ENCODE data around the gene CDHR1.

The CDHR1 gene

DNA sequence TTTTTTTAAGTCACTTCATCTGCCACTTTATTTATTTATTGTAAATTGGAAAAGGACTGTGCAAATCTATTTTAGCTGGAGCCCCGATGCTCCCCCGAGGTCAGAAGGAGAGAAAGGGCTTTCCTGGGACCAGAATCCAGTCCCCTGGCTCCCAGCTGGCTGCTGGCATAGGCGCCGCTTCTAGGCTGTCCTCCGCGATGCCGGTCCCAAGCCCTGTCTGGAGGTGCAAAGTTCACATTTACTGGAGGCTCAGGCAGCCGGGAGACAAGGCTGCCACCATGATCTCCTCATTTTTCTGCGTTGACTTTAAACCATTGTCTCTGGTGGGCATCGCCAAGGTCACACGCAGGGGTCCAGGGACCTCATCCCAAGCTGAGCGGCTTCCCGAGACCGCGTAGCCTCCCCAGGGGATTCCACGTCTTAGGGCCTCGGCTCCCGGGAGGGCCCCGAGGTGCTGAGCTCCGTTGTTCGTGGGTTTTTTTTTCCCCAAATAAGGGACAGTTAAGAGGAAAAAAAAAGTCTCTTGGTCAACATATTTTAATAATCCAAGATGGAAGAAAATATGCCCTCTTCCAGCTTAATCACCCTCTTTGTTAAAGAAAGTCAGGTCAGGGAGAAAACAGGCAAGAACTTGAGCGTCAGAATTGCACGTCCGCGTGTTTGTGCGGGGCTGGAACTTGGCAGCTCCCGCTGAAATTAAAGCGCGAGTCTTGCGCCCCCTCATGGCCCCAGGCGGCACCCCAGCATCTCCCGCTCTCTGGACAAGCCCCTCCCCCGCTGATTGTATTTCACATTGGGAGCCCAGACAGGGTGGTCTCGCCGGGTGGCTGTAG lies 62.4 kb downstream of the CDHR1 start:
- H3K4me1 ChIP-seq (ENCODE audit: control insufficient read depth in 2 of 2, insufficient read depth in 2 of 2, low read length in 2 of 2) = peaks cover 0 to 2% of the 10 kb centered on the region in 2 donors
- H3K36me3 ChIP-seq (ENCODE audit: control insufficient read depth in 2 of 2, insufficient read depth in 2 of 2, low read length in 2 of 2) = no peaks in the 10 kb centered on the region
- no peaks in the 10 kb centered on the region for H3K27me3 ChIP-seq (ENCODE audit: control insufficient read depth in 2 of 2, insufficient read depth in 2 of 2, low read length in 2 of 2)
- H3K27ac ChIP-seq (ENCODE audit: low read depth in 2 of 2, low read length in 2 of 2) = no peak overlapping the region
- H3K9ac ChIP-seq (ENCODE audit: low read depth in 1 of 2, low read length in 2 of 2) = no peak overlapping the region
- no peak overlapping the region for H3K4me3 ChIP-seq (ENCODE audit: low read length in 2 of 2)
- H3K9me3 ChIP-seq (ENCODE audit: control insufficient read depth in 2 of 2, low read length in 2 of 2) = no peaks in the 10 kb centered on the region

DNA sequence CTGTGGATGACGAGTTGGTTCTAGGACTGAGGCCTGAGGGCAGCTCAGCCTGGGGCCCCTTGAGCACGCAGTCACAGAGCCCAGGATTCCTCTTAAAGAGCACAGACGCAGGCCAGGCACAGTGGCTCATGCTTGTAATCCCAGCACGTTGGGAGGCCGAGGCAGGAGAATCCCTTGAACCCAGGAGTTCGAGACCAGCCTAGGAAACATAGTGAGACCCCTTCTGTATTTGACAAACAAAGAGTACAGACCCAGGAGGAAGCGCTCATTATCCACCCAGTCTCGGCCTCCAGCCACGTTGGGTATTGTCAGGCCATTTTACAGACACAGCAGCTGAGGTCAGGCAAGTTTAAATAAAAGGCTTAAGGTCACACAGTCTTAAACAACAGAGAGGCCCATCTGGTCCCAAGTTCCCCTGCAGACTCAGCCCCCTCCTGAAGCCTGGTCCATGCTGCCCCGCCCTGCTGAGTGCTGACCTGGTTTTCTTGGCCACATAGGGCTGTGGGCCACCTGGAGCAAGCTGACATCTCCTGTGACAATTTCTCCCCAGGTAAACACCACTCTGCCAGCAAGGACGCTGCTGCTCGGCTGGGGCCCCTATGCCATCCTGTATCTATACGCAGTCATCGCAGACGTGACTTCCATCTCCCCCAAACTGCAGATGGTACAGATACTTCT lies 63.1 kb downstream of the CDHR1 start:
- Histone ChIP-seq H3K4me1 (ENCODE audit: control insufficient read depth in 2 of 2, insufficient read depth in 2 of 2, low read length in 2 of 2) (peaks cover 0 to 2% of the 10 kb centered on the region in 2 donors), H3K36me3 (ENCODE audit: control insufficient read depth in 2 of 2, insufficient read depth in 2 of 2, low read length in 2 of 2) (no peaks in the 10 kb centered on the region), H3K9me3 (ENCODE audit: control insufficient read depth in 2 of 2, low read length in 2 of 2) (no peaks in the 10 kb centered on the region), H3K27me3 (ENCODE audit: control insufficient read depth in 2 of 2, insufficient read depth in 2 of 2, low read length in 2 of 2) (no peaks in the 10 kb centered on the region), H3K4me3 (ENCODE audit: low read length in 2 of 2) (no peak overlapping the region), H3K9ac (ENCODE audit: low read depth in 1 of 2, low read length in 2 of 2) (no peak overlapping the region), H3K27ac (ENCODE audit: low read depth in 2 of 2, low read length in 2 of 2) (no peak overlapping the region)

DNA sequence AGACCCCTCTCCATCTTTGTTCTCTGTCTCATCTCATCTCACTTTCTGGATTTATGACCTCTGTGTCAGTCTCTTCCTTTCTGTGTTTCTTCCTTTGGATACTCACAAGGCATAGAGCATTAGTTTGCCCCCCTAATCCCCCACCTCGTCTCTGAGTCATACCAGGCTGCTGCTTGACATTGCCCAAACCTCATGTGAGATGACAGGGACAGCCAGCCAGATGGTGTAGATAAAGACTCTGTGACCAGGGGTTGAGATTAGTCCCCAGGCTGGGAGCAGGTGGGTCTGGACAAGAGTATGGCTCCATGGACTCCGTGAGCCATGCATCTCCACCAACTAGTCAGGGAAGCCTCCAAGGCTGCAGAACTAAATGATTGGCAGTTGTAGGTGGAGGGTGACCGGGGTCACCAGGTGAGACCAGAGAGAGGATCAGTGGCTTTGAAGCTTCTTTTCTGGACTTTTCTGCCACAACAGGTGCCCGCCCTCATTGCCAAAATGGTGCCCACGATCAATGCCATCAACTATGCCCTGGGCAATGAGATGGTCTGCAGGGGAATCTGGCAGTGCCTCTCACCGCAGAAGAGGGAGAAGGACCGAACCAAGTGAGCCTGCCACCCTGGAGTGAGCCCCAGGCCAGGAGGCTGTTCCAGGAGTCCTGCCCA lies 63.8 kb downstream of the CDHR1 start:
- Histone ChIP-seq H3K9ac (ENCODE audit: low read depth in 1 of 2, low read length in 2 of 2) (no peak overlapping the region), H3K36me3 (ENCODE audit: control insufficient read depth in 2 of 2, insufficient read depth in 2 of 2, low read length in 2 of 2) (no peaks in the 10 kb centered on the region), H3K4me3 (ENCODE audit: low read length in 2 of 2) (no peak overlapping the region), H3K27ac (ENCODE audit: low read depth in 2 of 2, low read length in 2 of 2) (no peak overlapping the region), H3K9me3 (ENCODE audit: control insufficient read depth in 2 of 2, low read length in 2 of 2) (no peaks in the 10 kb centered on the region), H3K27me3 (ENCODE audit: control insufficient read depth in 2 of 2, insufficient read depth in 2 of 2, low read length in 2 of 2) (no peaks in the 10 kb centered on the region), H3K4me1 (ENCODE audit: control insufficient read depth in 2 of 2, insufficient read depth in 2 of 2, low read length in 2 of 2) (peaks cover 0 to 2% of the 10 kb centered on the region in 2 donors)

DNA sequence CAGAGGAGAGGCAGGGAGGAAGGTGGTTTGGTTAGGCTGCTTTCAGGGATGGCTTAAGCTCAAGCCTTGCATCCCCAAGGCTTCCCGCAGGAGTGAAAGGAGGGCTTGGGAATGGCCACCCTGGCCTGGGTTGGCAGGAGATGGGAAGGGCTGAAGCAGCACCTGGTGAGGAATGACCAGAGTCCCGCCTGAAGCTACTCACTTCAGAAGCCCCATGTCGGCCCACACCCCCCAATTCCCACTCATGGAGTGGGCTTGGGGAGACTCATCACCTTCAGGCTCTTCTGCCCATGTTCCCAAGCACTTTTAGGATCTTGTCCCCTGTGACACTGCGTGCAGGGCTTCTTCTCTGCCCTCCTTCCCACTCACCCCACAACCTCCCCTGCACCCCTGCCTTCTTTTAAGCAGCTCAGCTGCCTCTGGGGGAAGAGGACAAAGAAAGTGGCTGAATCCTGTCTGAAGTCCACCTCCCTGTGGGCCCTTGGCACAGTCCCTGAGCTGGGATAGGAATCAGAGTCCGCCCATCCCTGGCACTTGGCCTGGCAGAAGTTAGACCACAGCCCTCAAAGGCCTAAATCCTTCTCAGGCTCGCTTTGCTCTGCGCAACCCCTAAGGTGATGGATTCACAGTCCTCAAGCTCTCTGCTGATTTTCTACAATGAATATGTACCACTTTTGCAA lies 67.0 kb downstream of the CDHR1 start:
- peaks cover 0 to 2% of the 10 kb centered on the region in 2 donors for H3K4me1 ChIP-seq (ENCODE audit: control insufficient read depth in 2 of 2, insufficient read depth in 2 of 2, low read length in 2 of 2)
- no peak overlapping the region for H3K4me3 ChIP-seq (ENCODE audit: low read length in 2 of 2)
- no peaks in the 10 kb centered on the region for H3K27me3 ChIP-seq (ENCODE audit: control insufficient read depth in 2 of 2, insufficient read depth in 2 of 2, low read length in 2 of 2)
- H3K9ac ChIP-seq (ENCODE audit: low read depth in 1 of 2, low read length in 2 of 2) = no peak overlapping the region
- H3K36me3 ChIP-seq (ENCODE audit: control insufficient read depth in 2 of 2, insufficient read depth in 2 of 2, low read length in 2 of 2) = no peaks in the 10 kb centered on the region
- H3K27ac ChIP-seq (ENCODE audit: low read depth in 2 of 2, low read length in 2 of 2) = no peak overlapping the region
- no peaks in the 10 kb centered on the region for H3K9me3 ChIP-seq (ENCODE audit: control insufficient read depth in 2 of 2, low read length in 2 of 2)

DNA sequence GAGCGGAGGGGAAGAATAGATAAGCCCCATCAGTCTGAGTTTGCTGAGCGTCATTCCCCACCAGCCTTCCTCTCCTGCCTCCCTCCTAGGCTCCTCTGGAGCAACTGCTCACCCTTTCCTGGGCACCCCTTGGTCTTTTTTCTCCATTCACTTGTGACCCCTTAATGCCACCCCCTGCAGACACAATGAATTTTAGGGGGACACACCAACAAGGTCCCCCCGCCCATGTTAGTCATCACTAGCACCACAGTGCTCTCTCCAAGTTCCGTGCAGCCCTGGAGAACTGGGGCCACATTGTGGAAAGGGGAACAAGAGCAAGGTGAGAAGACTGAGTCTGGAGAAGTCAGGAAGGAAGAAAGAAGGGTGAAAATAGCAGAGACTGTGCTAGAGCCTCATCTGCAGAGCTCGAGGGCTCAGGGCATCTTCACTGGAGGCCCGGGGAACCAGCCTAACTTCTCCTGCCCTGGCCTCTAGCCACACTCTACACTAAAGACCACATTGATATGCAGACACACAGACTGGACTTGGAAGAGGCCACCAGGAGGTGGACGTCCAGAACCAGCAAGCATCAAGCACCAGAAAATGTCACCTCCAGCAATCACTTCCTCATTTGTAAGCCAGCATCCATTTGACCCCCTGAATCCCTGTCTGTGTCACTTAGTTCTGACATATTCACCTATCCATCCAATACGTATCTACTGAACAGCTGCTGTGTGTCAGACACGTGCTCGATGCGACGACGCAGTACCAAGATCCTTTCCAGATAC lies 68.0 kb downstream of the CDHR1 start:
- H3K4me1 ChIP-seq (ENCODE audit: control insufficient read depth in 2 of 2, insufficient read depth in 2 of 2, low read length in 2 of 2) = no peaks in the 10 kb centered on the region
- H3K9me3 ChIP-seq (ENCODE audit: control insufficient read depth in 2 of 2, low read length in 2 of 2) = no peaks in the 10 kb centered on the region
- no peak overlapping the region for H3K9ac ChIP-seq (ENCODE audit: low read depth in 1 of 2, low read length in 2 of 2)
- H3K27ac ChIP-seq (ENCODE audit: low read depth in 2 of 2, low read length in 2 of 2) = no peak overlapping the region
- H3K27me3 ChIP-seq (ENCODE audit: control insufficient read depth in 2 of 2, insufficient read depth in 2 of 2, low read length in 2 of 2) = no peaks in the 10 kb centered on the region
- H3K4me3 ChIP-seq (ENCODE audit: low read length in 2 of 2) = no peak overlapping the region
- no peaks in the 10 kb centered on the region for H3K36me3 ChIP-seq (ENCODE audit: control insufficient read depth in 2 of 2, insufficient read depth in 2 of 2, low read length in 2 of 2)

DNA sequence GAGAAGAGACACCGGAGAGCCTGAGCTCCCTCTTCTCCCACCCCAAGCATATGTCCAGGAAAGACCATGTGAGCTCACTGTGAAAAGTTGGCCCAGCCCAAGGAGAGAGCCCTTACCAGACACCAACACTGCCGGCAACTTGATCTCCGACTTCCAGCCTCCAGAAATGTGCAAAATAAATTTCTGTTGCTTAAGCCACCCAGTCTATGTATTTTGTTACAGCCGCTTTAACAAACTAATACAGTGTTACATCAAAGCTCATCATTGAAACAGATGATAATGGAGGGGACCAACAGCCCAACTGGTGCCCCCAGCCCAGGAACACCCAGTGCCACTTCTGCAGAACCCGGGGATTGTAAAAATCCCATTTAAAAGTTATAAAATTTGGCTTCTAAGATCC lies 69.4 kb downstream of the CDHR1 start:
- Histone ChIP-seq H3K9ac (ENCODE audit: low read depth in 1 of 2, low read length in 2 of 2) (no peak overlapping the region), H3K36me3 (ENCODE audit: control insufficient read depth in 2 of 2, insufficient read depth in 2 of 2, low read length in 2 of 2) (no peaks in the 10 kb centered on the region), H3K27me3 (ENCODE audit: control insufficient read depth in 2 of 2, insufficient read depth in 2 of 2, low read length in 2 of 2) (no peaks in the 10 kb centered on the region), H3K27ac (ENCODE audit: low read depth in 2 of 2, low read length in 2 of 2) (no peak overlapping the region), H3K4me3 (ENCODE audit: low read length in 2 of 2) (no peak overlapping the region), H3K9me3 (ENCODE audit: control insufficient read depth in 2 of 2, low read length in 2 of 2) (no peaks in the 10 kb centered on the region), H3K4me1 (ENCODE audit: control insufficient read depth in 2 of 2, insufficient read depth in 2 of 2, low read length in 2 of 2) (no peaks in the 10 kb centered on the region)

DNA sequence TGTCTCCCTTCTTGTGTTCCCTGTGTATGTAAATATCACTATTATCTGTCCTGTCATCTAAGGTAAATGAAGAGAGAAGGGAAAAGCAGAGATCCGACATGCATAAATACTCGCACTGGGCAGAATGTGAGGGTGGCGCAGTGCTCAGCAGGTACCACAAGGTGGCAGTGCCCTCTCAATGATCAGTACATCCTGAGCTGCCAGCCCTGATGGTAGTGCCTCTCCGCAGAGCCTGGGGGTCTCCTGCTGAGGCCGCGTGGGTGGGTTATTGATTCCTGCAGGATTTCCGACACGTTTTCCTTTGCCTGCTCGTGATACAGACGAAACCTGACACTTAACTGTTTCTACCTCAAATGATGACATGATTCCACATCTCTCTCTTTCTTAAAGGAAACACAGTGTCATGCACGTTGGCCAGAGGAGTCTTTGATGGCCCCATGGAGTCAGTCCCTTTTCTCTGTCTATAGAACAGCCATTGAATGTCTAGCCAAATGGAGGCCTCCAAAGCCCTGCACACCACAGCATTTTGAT lies 70.3 kb downstream of the CDHR1 start:
- no peak overlapping the region for H3K4me3 ChIP-seq (ENCODE audit: low read length in 2 of 2)
- no peaks in the 10 kb centered on the region for H3K27me3 ChIP-seq (ENCODE audit: control insufficient read depth in 2 of 2, insufficient read depth in 2 of 2, low read length in 2 of 2)
- no peaks in the 10 kb centered on the region for H3K36me3 ChIP-seq (ENCODE audit: control insufficient read depth in 2 of 2, insufficient read depth in 2 of 2, low read length in 2 of 2)
- H3K4me1 ChIP-seq (ENCODE audit: control insufficient read depth in 2 of 2, insufficient read depth in 2 of 2, low read length in 2 of 2) = no peaks in the 10 kb centered on the region
- H3K9me3 ChIP-seq (ENCODE audit: control insufficient read depth in 2 of 2, low read length in 2 of 2) = no peaks in the 10 kb centered on the region
- H3K9ac ChIP-seq (ENCODE audit: low read depth in 1 of 2, low read length in 2 of 2) = no peak overlapping the region
- no peak overlapping the region for H3K27ac ChIP-seq (ENCODE audit: low read depth in 2 of 2, low read length in 2 of 2)

DNA sequence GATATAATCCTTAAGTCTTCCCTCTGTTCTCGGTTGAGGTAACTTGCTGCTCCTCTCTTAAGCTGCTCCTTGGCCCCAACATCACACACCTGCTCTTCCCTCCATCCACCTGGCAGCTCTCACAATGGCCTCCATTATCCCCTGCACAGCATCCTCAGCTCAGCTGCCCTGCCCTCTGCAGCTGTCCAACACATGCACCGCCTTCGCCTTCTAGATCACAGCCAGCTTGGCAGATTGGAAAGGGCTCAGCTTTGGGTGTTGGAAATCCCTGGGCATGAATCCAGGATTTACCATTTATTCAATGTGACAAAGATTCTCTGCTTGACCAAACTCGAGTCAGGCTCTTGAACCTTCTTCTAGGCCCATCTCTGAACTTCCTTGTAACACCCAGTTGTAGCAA lies 71.1 kb downstream of the CDHR1 start:
- no peaks in the 10 kb centered on the region for H3K9me3 ChIP-seq (ENCODE audit: control insufficient read depth in 2 of 2, low read length in 2 of 2)
- H3K9ac ChIP-seq (ENCODE audit: low read depth in 1 of 2, low read length in 2 of 2) = no peak overlapping the region
- no peaks in the 10 kb centered on the region for H3K27me3 ChIP-seq (ENCODE audit: control insufficient read depth in 2 of 2, insufficient read depth in 2 of 2, low read length in 2 of 2)
- H3K27ac ChIP-seq (ENCODE audit: low read depth in 2 of 2, low read length in 2 of 2) = no peak overlapping the region
- H3K4me1 ChIP-seq (ENCODE audit: control insufficient read depth in 2 of 2, insufficient read depth in 2 of 2, low read length in 2 of 2) = no peaks in the 10 kb centered on the region
- H3K4me3 ChIP-seq (ENCODE audit: low read length in 2 of 2) = no peak overlapping the region
- H3K36me3 ChIP-seq (ENCODE audit: control insufficient read depth in 2 of 2, insufficient read depth in 2 of 2, low read length in 2 of 2) = no peaks in the 10 kb centered on the region

DNA sequence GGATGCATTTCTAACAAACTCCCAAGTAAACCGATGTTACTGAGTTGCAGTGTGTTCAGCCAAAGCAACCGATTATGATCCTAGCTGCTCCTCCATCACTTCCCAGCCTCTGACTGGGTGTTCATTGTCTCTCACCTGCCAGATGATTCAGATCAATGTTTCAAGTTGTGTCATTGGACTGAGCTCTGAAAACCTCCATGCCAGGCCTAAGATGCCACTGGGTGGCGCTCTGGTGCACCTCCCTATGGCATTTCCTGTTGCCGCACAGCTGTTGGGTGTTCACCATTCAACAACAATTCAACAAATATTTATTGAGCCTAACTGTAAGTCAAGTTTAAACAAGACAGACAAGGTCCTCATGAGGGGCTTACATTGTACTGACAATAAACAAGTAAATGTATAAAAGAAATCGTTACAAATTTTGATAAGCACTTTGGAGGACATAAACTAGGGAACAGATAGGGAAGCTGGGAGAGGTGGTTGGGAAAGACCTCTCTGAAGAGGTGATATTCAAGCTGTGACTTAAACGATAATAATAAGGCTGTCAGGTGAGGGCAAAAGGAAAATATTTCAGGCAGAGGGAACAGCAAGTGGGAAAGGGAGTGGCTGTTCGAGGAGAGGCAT lies 73.3 kb downstream of the CDHR1 start:
- no peak overlapping the region for H3K9ac ChIP-seq (ENCODE audit: low read depth in 1 of 2, low read length in 2 of 2)
- H3K4me3 ChIP-seq (ENCODE audit: low read length in 2 of 2) = no peak overlapping the region

More for the DNA sequence above, 73.3 kb downstream of the CDHR1 start:
- no peaks in the 10 kb centered on the region for H3K9me3 ChIP-seq (ENCODE audit: control insufficient read depth in 2 of 2, low read length in 2 of 2)
- no peaks in the 10 kb centered on the region for H3K36me3 ChIP-seq (ENCODE audit: control insufficient read depth in 2 of 2, insufficient read depth in 2 of 2, low read length in 2 of 2)
- no peak overlapping the region for H3K27ac ChIP-seq (ENCODE audit: low read depth in 2 of 2, low read length in 2 of 2)
- H3K4me1 ChIP-seq (ENCODE audit: control insufficient read depth in 2 of 2, insufficient read depth in 2 of 2, low read length in 2 of 2) = no peaks in the 10 kb centered on the region
- peaks cover 0 to 2% of the 10 kb centered on the region in 2 donors for H3K27me3 ChIP-seq (ENCODE audit: control insufficient read depth in 2 of 2, insufficient read depth in 2 of 2, low read length in 2 of 2)
